ENCODE results near the gene BRPF1.

The BRPF1 gene

GRCh38 chr3:9701711-9702110 lies 29.8 kb upstream of the BRPF1 start:
- DNase-seq, result no peak

GRCh38 chr3:9703240-9703639 lies 28.3 kb upstream of the BRPF1 start:
- DNase-seq, result no peak

- DNase-seq, result no peak
Measured at GRCh38 chr3:9703736-9704346, 27.7 kb upstream of the BRPF1 start, which contains the start of gene CPNE9. Gene CPNE9 (plus strand): TSS chr3:9703833. CDS start chr3:9703997, 164 bp downstream.

- DNase-seq, result peak; percentile 27
Measured at GRCh38 chr3:9704347-9705322, 26.9 kb upstream of the BRPF1 start.

- DNase-seq, result no peak
Measured at GRCh38 chr3:9710174-9710739, 21.3 kb upstream of the BRPF1 start.

GRCh38 chr3:9712415-9712814 lies 19.1 kb upstream of the BRPF1 start:
- DNase-seq, result no peak

- no peak for DNase-seq
Measured at GRCh38 chr3:9713142-9713541, 18.4 kb upstream of the BRPF1 start.

- no peak for DNase-seq
Measured at GRCh38 chr3:9715136-9715535, 16.4 kb upstream of the BRPF1 start.

GRCh38 chr3:9715764-9716437 lies 15.6 kb upstream of the BRPF1 start:
- DNase-seq, result peak; percentile 93

- DNase-seq, result peak; percentile 49
Measured at GRCh38 chr3:9716801-9717555, 14.6 kb upstream of the BRPF1 start.

- no peak for DNase-seq
Measured at GRCh38 chr3:9717563-9717962, 14.0 kb upstream of the BRPF1 start.

- DNase-seq, result no peak
Measured at GRCh38 chr3:9718118-9718517, 13.4 kb upstream of the BRPF1 start.

- DNase-seq, result no peak
Measured at GRCh38 chr3:9721015-9721699, 10.4 kb upstream of the BRPF1 start.

- no peak for DNase-seq
Measured at GRCh38 chr3:9721700-9722060, 9.9 kb upstream of the BRPF1 start.

- DNase-seq, result no peak
Measured at GRCh38 chr3:9725775-9726515, 5.6 kb upstream of the BRPF1 start.

GRCh38 chr3:9727041-9727595 lies 4.4 kb upstream of the BRPF1 start:
- DNase-seq, result peak; percentile 41

- DNase-seq, result peak; percentile 67
Measured at GRCh38 chr3:9727743-9728142, 3.8 kb upstream of the BRPF1 start.

GRCh38 chr3:9729419-9729818 lies 2.1 kb upstream of the BRPF1 start:
- no peak for DNase-seq

- peak; percentile 45 for DNase-seq
Measured at GRCh38 chr3:9730657-9731205, 804 bp upstream of the BRPF1 start.

GRCh38 chr3:9732080-9732739 lies 675 bp downstream of the BRPF1 start:
- peak; percentile 57 for DNase-seq
